ENCODE measurements around the gene FNBP1. TPM values are rescaled to one million over a fixed set of nuclear protein-coding genes. Genes with fewer than 3 reads are reported as not detected.

FNBP1 gene
- total RNA-seq, 1 donor from 2014 or later: 47.1 TPM

DNA sequence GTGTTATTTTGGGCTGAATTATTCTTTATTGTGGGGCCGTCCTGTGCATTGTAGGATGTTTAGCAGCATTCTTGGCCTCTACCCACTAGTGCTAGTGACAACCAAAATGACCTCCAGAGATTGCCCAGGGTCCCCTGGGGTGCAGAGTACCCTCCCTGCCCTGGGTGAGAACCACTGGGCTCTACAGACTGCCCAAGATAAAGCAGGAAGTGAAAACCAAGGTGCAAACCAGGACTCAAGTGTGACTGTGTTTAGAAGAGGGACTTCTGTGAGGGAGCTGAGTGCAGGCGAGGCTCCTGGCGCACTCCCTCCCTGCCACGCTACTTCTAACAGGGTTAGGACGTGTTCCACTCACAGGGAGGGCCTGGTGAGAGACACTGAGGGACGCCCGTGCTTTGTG lies 166.2 kb downstream of the FNBP1 start:
- TF ChIP-seq POLR2AphosphoS5 (IDR thresholded peaks at IDR 0.05; ENCODE audit: insufficient read depth in 1 of 2, low read depth in 1 of 2) (no peak), POLR2A (IDR thresholded peaks at IDR 0.05) (no peak)
- TF ChIP-seq, protein P1, sequence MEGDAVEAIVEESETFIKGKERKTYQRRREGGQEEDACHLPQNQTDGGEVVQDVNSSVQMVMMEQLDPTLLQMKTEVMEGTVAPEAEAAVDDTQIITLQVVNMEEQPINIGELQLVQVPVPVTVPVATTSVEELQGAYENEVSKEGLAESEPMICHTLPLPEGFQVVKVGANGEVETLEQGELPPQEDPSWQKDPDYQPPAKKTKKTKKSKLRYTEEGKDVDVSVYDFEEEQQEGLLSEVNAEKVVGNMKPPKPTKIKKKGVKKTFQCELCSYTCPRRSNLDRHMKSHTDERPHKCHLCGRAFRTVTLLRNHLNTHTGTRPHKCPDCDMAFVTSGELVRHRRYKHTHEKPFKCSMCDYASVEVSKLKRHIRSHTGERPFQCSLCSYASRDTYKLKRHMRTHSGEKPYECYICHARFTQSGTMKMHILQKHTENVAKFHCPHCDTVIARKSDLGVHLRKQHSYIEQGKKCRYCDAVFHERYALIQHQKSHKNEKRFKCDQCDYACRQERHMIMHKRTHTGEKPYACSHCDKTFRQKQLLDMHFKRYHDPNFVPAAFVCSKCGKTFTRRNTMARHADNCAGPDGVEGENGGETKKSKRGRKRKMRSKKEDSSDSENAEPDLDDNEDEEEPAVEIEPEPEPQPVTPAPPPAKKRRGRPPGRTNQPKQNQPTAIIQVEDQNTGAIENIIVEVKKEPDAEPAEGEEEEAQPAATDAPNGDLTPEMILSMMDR (IDR thresholded peaks at IDR 0.05): no peak
- peaks cover 9 to 51% of the 10 kb centered on the region in 2 donors for H3K36me3 ChIP-seq
- no peak for DNase-seq (ENCODE audit: extremely low spot score in 2 of 2)
- H3K27ac ChIP-seq: no peak overlapping the region
- no peak overlapping the region for H3K4me3 ChIP-seq
- no peaks in the 10 kb centered on the region for H3K9me3 ChIP-seq
- no peaks in the 10 kb centered on the region for H3K27me3 ChIP-seq
- no peaks in the 10 kb centered on the region for H3K4me1 ChIP-seq
- intact Hi-C loops (cut with DNase I): no loop called here

DNA sequence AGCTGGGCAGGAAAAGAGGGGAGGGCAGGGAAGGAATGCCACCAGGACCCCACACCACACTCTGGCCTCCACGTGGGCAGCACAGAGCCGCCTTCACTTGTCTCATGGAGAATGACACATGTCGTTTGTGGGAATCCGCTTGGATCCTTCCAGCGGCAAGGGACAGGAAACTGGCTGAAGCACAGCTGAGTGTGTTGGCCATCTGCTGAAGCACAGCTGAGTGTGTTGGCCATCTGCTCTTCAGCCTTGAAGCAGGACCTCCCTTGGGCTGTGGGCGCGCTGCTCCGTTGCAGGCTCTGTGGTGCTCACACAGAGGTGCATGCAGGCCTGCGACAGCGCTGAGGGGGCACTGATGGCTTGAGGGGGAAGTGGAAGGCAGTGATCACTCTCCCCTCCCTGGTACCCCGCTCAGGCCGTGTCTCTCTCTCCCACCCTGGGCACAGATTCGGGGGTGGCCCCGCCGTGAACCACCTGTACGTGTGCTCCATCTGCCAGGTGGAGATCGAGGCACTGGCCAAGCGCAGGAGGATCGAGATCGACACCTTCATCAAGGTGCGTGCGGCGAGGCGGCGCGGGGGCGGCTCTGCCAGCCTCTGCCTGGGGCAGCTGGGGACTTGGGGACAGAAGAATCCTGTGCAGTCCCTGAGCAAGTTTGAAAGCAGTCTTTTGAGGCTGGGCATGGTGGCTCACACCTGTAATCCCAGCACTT lies 167.1 kb downstream of the FNBP1 start:
- Histone ChIP-seq H3K27ac (no peak overlapping the region), H3K27me3 (no peaks in the 10 kb centered on the region), H3K36me3 (peaks cover 9 to 48% of the 10 kb centered on the region in 2 donors), H3K4me3 (no peak overlapping the region), H3K4me1 (no peaks in the 10 kb centered on the region), H3K9me3 (no peaks in the 10 kb centered on the region)
- no peak for DNase-seq (ENCODE audit: extremely low spot score in 2 of 2)
- intact Hi-C loops (cut with DNase I): no loop called here
- TF ChIP-seq POLR2AphosphoS5 (IDR thresholded peaks at IDR 0.05; ENCODE audit: insufficient read depth in 1 of 2, low read depth in 1 of 2) (no peak), POLR2A (IDR thresholded peaks at IDR 0.05) (no peak)
- TF ChIP-seq, protein P1 (IDR thresholded peaks at IDR 0.05): no peak

DNA sequence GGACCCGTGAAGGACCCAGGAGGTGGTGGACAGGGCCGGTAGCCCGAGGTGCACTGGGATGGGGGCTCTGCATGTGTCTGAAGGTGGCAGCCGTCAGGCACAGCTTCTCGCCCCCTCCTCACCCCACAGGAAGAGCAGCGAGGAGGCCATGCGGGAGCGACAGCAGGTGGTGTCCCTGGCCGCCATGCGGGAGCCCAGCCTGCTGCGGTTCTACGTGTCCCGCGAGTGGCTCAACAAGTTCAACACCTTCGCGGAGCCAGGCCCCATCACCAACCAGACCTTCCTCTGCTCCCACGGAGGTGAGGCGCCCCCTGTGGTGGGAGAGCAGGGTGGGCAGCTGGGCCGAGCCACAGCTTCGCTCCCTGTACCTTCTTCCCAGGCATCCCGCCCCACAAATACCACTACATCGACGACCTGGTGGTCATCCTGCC lies 167.8 kb downstream of the FNBP1 start:
- Histone ChIP-seq H3K4me3 (no peak overlapping the region), H3K27me3 (no peaks in the 10 kb centered on the region), H3K9me3 (no peaks in the 10 kb centered on the region), H3K27ac (no peak overlapping the region), H3K36me3 (peaks cover 9 to 42% of the 10 kb centered on the region in 2 donors), H3K4me1 (no peaks in the 10 kb centered on the region)
- DNase-seq (ENCODE audit: extremely low spot score in 2 of 2): no peak
- no peak for TF ChIP-seq POLR2A (IDR thresholded peaks at IDR 0.05)
- TF ChIP-seq, protein P1 (IDR thresholded peaks at IDR 0.05): no peak
- TF ChIP-seq POLR2AphosphoS5 (IDR thresholded peaks at IDR 0.05; ENCODE audit: insufficient read depth in 1 of 2, low read depth in 1 of 2): no peak
- intact Hi-C loops (cut with DNase I): no loop called here

DNA sequence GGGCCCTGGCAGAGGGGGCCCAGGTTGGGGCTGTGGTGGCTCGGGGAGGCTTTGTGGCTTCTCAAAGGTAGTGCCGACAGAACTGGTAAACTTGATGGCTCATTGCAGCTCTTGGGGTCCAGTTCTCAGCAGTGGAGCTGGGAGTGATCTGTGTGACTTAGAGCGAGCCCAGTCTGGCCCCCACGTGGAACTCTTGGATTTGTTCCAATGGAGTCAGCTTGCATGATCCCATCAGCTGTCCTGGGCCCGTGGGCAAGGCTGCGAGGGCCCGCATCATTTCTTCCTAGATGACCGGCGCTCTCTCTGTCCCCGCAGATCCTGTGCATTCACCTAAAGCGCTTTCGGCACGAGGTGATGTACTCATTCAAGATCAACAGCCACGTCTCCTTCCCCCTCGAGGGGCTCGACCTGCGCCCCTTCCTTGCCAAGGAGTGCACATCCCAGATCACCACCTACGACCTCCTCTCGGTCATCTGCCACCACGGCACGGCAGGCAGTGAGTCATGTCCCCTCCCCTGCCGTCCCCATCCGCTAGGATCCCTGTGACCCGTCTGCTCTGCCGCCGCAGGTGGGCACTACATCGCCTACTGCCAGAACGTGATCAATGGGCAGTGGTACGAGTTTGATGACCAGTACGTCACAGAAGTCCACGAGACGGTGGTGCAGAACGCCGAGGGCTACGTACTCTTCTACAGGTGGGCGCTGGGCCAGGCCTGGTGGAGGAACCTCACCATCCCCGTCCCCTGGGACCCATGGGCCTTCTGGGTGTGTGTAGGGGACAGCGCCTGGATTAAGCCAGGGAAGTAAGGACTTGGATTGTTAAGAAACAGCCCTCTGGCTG lies 168.5 kb downstream of the FNBP1 start:
- no peaks in the 10 kb centered on the region for H3K9me3 ChIP-seq
- H3K4me3 ChIP-seq: no peak overlapping the region
- H3K27ac ChIP-seq: no peak overlapping the region
- DNase-seq (ENCODE audit: extremely low spot score in 2 of 2): no peak
- intact Hi-C loops (cut with DNase I): no loop called here
- no peaks in the 10 kb centered on the region for H3K27me3 ChIP-seq
- no peak for TF ChIP-seq POLR2A (IDR thresholded peaks at IDR 0.05)
- TF ChIP-seq, protein P1 (IDR thresholded peaks at IDR 0.05): no peak
- TF ChIP-seq POLR2AphosphoS5 (IDR thresholded peaks at IDR 0.05; ENCODE audit: insufficient read depth in 1 of 2, low read depth in 1 of 2): no peak
- H3K36me3 ChIP-seq: peaks cover 9 to 35% of the 10 kb centered on the region in 2 donors
- no peaks in the 10 kb centered on the region for H3K4me1 ChIP-seq

All from vagina (tissue), 2 donors.